Activated naive CD4-positive, alpha-beta T cell treated with anti-CD3 and anti-CD28 coated beads, Interleukin-2, amount 10 ng/mL, durations not matched to agents 5 hours and 36 hours (primary cell): Measurements from ENCODE around the gene TM9SF1. TPM values are rescaled to one million over a fixed set of nuclear protein-coding genes. Genes with fewer than 3 reads are reported as not detected.

Experiments
- total RNA-seq, 2 experiments: library from RNA; stranded (reverse); gene quantifications; one replicate each; pipeline ENCODE4 v1.2.3, GENCODE V29; 2021

Gene TM9SF1
- total RNA-seq = 10 to 100 TPM; 32.2 to 32.3 TPM

GRCh38 chr14:24195186-24196070, at the start of gene TM9SF1:
Gene TM9SF1, minus strand, starts transcription at chr14:24195441. Its CDS starts 422 bp downstream, at chr14:24195019.

GRCh38 chr14:24232645-24233537, 37.6 kb upstream of the TM9SF1 start, which contains the start of gene GMPR2:
Gene GMPR2, plus strand, starts transcription at chr14:24232929. Its CDS starts 325 bp downstream, at chr14:24233254.

GRCh38 chr14:24232121-24232644, 36.9 kb upstream of the TM9SF1 start, which contains the start of gene NEDD8:
Gene NEDD8, minus strand, starts transcription at chr14:24232367. Its CDS starts 100 bp downstream, at chr14:24232267.

GRCh38 chr14:24215495-24216344, 20.5 kb upstream of the TM9SF1 start, which contains the start of gene MDP1:
Gene MDP1, minus strand, starts transcription at chr14:24216066. Its CDS starts 111 bp downstream, at chr14:24215955.

GRCh38 chr14:24212924-24213865, 18.0 kb upstream of the TM9SF1 start, which contains the start of gene CHMP4A:
Gene CHMP4A, minus strand, starts transcription at chr14:24213488. Its CDS starts 49 bp downstream, at chr14:24213439.

GRCh38 chr14:24188251-24189058, 6.8 kb downstream of the TM9SF1 start, which contains the start of gene IPO4:
Gene IPO4, minus strand, starts transcription at chr14:24188816. Its CDS starts 29 bp downstream, at chr14:24188787.

GRCh38 chr14:24171422-24172260, 23.6 kb downstream of the TM9SF1 start, which contains the start of gene REC8:
Gene REC8, plus strand, starts transcription at chr14:24172080. Its CDS starts 473 bp downstream, at chr14:24172553.

GRCh38 chr14:24160850-24161804, 34.1 kb downstream of the TM9SF1 start, which contains the start of gene IRF9:
Gene IRF9, plus strand, starts transcription at chr14:24161265. Its CDS starts 880 bp downstream, at chr14:24162145.

GRCh38 chr14:24146978-24147760, 48.1 kb downstream of the TM9SF1 start, which contains the start of gene RNF31:
Gene RNF31, plus strand, starts transcription at chr14:24147498. Its CDS starts 201 bp downstream, at chr14:24147699.

GRCh38 chr14:24146453-24146977, 48.7 kb downstream of the TM9SF1 start, which contains the start of gene PSME2:
Gene PSME2, minus strand, starts transcription at chr14:24146610. Its CDS starts 29 bp downstream, at chr14:24146581.

GRCh38 chr14:24141097-24141880, 54.0 kb downstream of the TM9SF1 start, which contains the start of gene EMC9:
Gene EMC9, minus strand, starts transcription at chr14:24141591. Its CDS starts 287 bp downstream, at chr14:24141304.

